ENCODE measurements around the gene RBM26. TPM values are rescaled to one million over a fixed set of nuclear protein-coding genes. Genes with fewer than 3 reads are reported as not detected.

Gene RBM26
- total RNA-seq, 2 experiments from 2014 or later = 55.8 to 69.5 TPM

DNA sequence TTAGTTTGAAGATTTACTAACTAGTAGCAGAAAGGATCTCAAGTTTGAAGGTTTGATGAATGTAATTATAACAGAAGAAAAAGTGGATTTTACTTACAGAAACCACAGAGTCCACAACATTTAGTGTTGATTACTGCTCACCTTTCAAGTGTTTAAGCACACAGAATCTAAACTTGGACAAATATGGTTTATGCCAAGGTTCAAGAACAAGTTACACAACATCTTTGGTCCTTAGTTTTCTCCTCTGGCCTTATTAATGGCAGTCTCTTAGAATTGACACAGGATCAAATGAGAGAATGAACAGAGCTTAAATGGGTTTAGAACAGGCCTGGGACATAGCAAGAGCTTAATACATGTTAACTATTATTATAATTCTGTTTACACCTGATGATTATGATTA, 133.0 kb downstream of the RBM26 start:
- ChIA-PET CTCF (interaction anchor here (0.6 kb wide), 1 partner anchor 48 kb away, joined by 4 read pairs; no protein-coding TSS in a partner anchor), POLR2A (no interaction called here)
- no peaks in the 10 kb centered on the region for H3K36me3 Mint-ChIP-seq (ENCODE audit: low read depth)
- H3K9me3 Mint-ChIP-seq = no peaks in the 10 kb centered on the region
- H3K27me3 Mint-ChIP-seq = peaks cover 12% of the 10 kb centered on the region
- no peak for DNase-seq
- H3K4me1 Mint-ChIP-seq = no peaks in the 10 kb centered on the region
- no peak overlapping the region for H3K4me3 Mint-ChIP-seq
- H3K27ac Mint-ChIP-seq = no peak overlapping the region

DNA sequence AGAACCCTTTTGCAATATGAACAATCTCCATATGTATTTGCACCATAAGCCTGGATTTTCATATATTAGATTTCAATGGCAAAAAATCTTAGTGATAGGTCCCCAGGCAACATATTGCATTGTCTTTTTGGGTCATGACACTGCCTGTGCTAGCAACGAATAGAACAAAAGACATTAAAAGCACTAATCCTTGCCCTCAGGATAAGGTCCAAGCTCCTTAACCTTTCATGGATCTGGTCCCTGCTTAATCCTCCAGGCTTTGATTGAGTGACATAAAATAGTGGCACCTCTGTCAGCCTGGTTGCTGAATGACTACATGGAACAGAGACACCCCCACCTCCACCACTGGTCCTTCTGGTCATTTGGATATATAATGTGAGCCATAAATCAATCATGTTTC, 134.4 kb downstream of the RBM26 start:
- H3K27ac Mint-ChIP-seq = no peak overlapping the region
- no peaks in the 10 kb centered on the region for H3K4me1 Mint-ChIP-seq
- POLR2A ChIA-PET = no interaction called here
- no peak for DNase-seq
- H3K27me3 Mint-ChIP-seq = peaks cover 12% of the 10 kb centered on the region
- CTCF ChIA-PET = no interaction called here
- no peaks in the 10 kb centered on the region for H3K9me3 Mint-ChIP-seq
- no peak overlapping the region for H3K4me3 Mint-ChIP-seq
- H3K36me3 Mint-ChIP-seq (ENCODE audit: low read depth) = no peaks in the 10 kb centered on the region

DNA sequence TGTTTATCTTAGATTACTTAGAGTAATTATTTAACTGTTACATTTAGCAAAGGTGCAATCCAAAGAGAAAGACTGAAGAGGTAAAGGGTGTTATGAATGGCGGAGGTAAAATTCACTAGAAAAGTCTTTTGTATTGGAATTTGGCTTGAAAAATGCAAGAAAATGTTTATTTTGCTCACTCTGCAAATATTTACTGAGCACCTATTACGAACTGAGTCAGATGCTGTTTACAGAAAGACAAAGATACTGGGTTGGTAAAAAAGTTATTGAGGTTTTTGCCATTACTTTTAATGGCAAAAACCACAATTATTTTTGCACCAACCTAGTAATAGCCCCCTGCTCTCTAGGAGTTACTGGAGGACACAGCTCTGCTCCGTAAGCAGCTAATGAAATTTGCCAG, 135.2 kb downstream of the RBM26 start:
- no peak overlapping the region for H3K27ac Mint-ChIP-seq
- H3K4me3 Mint-ChIP-seq = no peak overlapping the region
- no peaks in the 10 kb centered on the region for H3K36me3 Mint-ChIP-seq (ENCODE audit: low read depth)
- CTCF ChIA-PET = no interaction called here
- H3K4me1 Mint-ChIP-seq = no peaks in the 10 kb centered on the region
- peaks cover 15% of the 10 kb centered on the region for H3K27me3 Mint-ChIP-seq
- POLR2A ChIA-PET = no interaction called here
- no peaks in the 10 kb centered on the region for H3K9me3 Mint-ChIP-seq
- no peak for DNase-seq

Other genes with a start within 250 kb of the RBM26 start
- 10 to 100 TPM; 17.8 to 21.2 TPM for gene NDFIP2, start 74.9 kb upstream of the RBM26 start, total RNA-seq

All from activated CD4-positive, alpha-beta T cell treated with anti-CD3 and anti-CD28 coated beads, Interleukin-2, amount 10 ng/mL, durations not matched to agents 7 days and 5 days (primary cell).